ENCODE data around the gene FOXP1. TPM values are rescaled to one million over a fixed set of nuclear protein-coding genes. Genes with fewer than 3 reads are reported as not detected.
A peak's percentile ranks its signal among the peaks of the same experiment; 100 is the strongest.

FOXP1 gene
- total and polyA plus RNA-seq, 9 donors: 17.6 to 28.2 (median 20.5) TPM

DNA sequence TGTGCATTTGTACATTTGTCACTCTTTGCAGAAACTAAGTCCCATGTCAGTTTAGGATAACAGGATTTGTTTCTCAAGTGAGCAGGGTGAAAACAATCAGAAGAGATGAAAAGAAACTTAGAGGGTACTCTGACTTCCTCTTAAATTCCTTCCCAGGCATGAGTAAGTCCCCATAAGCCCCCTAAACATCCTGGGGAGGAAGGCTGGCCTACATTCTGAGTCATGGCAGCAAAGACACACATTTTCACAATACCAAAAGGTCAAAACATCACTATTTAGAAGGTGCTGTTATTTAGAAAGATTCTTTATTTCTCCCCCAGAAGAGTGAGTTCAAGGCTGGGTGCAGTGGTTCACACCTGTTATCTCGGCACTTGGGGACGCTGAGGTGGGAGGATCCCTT, 7.6 kb upstream of the FOXP1 start:
- Histone ChIP-seq H3K36me3 (ENCODE audit: control insufficient read depth, insufficient read depth, low read length) (no peaks in the 10 kb centered on the region), H3K9me3 (replicated peaks; ENCODE audit: control insufficient read depth, low read depth, low read length) (no peaks in the 10 kb centered on the region), H3K27me3 (ENCODE audit: control insufficient read depth, insufficient read depth, low read length) (no peaks in the 10 kb centered on the region), H3K27ac (ENCODE audit: low read length) (no peak overlapping the region), H3K4me1 (ENCODE audit: control insufficient read depth, insufficient read depth, low read length) (no peaks in the 10 kb centered on the region), H3K4me3 (ENCODE audit: low read length) (no peak overlapping the region)
- DNase-seq: no peak
- WGBS (ENCODE audit: insufficient coverage): no CpG with 5 or more reads among the region's 2 CpGs

DNA sequence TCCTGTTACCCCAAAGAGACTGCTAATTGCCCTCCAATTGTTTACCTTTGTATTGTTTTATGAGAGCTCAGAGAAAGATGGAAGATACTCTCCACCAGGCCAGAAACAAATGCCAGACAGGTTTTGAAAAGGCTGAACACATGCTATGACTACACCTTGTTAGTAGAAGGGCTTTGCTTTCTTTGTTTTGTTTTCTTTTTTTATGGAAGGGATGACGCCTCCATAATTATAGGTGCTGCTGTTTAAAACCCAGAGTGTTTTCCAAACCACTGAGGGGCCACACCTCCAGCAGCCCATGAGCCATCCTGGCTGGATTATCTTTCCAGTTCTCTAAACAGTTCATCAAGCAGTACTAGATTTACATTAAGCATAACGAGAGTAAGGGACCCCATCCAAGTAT, 5.6 kb upstream of the FOXP1 start:
- DNase-seq: no peak
- Histone ChIP-seq H3K36me3 (ENCODE audit: control insufficient read depth, insufficient read depth, low read length) (no peaks in the 10 kb centered on the region), H3K9me3 (replicated peaks; ENCODE audit: control insufficient read depth, low read depth, low read length) (no peaks in the 10 kb centered on the region), H3K27me3 (ENCODE audit: control insufficient read depth, insufficient read depth, low read length) (no peaks in the 10 kb centered on the region), H3K4me3 (ENCODE audit: low read length) (no peak overlapping the region), H3K4me1 (ENCODE audit: control insufficient read depth, insufficient read depth, low read length) (peaks cover 2% of the 10 kb centered on the region), H3K27ac (ENCODE audit: low read length) (no peak overlapping the region)
- no CpG with 5 or more reads among the region's 2 CpGs for WGBS (ENCODE audit: insufficient coverage)

DNA sequence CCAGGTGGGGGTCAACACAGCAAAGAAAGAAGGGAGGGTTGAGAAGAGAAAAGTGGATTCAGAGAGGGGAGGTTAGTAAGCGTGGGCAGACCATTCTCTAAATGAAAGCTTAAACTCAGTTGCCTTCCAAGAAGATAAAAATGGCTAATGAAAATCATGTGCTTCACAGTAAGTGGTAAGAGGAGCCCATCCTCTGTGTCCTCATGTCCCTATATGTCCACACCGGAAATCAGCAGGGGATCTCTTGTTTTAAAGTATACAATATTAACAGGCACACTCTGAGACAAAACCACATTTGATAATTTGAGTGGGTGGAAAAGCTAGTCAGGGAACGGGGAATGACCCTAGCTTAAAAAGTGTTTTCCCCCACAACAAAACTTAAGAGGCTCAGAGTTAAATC, 4.4 kb upstream of the FOXP1 start:
- Histone ChIP-seq H3K27ac (ENCODE audit: low read length) (no peak overlapping the region), H3K9me3 (replicated peaks; ENCODE audit: control insufficient read depth, low read depth, low read length) (no peaks in the 10 kb centered on the region), H3K36me3 (ENCODE audit: control insufficient read depth, insufficient read depth, low read length) (no peaks in the 10 kb centered on the region), H3K27me3 (ENCODE audit: control insufficient read depth, insufficient read depth, low read length) (no peaks in the 10 kb centered on the region), H3K4me1 (ENCODE audit: control insufficient read depth, insufficient read depth, low read length) (peaks cover 2% of the 10 kb centered on the region), H3K4me3 (ENCODE audit: low read length) (no peak overlapping the region)
- WGBS (ENCODE audit: insufficient coverage): no CpG with 5 or more reads among the region's 3 CpGs
- no peak for DNase-seq

DNA sequence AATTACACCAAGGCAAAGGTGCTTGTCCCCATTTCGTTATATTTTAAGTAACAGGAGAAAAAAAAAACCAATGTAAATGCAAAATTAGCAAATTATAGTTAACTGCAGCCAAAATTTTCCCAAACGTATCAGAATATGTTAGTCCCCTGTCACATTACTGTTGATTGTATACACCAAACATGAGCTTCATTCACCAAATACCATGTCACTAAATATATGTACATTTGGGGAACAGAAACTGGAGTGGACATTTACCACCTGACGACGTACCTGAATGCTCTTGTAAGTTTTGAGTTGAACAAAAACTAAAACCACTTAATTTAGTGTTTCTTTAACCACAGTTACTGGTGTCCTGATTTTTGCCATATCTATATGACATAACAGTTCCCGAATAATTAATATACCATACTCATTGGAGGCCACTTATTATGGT, 3.3 kb upstream of the FOXP1 start:
- Histone ChIP-seq H3K4me3 (ENCODE audit: low read length) (no peak overlapping the region), H3K9me3 (replicated peaks; ENCODE audit: control insufficient read depth, low read depth, low read length) (no peaks in the 10 kb centered on the region), H3K27me3 (ENCODE audit: control insufficient read depth, insufficient read depth, low read length) (peaks cover 10% of the 10 kb centered on the region), H3K36me3 (ENCODE audit: control insufficient read depth, insufficient read depth, low read length) (no peaks in the 10 kb centered on the region), H3K27ac (ENCODE audit: low read length) (no peak overlapping the region), H3K4me1 (ENCODE audit: control insufficient read depth, insufficient read depth, low read length) (peaks cover 9% of the 10 kb centered on the region)
- no peak for DNase-seq
- WGBS (ENCODE audit: insufficient coverage): no CpG with 5 or more reads among the region's 5 CpGs

DNA sequence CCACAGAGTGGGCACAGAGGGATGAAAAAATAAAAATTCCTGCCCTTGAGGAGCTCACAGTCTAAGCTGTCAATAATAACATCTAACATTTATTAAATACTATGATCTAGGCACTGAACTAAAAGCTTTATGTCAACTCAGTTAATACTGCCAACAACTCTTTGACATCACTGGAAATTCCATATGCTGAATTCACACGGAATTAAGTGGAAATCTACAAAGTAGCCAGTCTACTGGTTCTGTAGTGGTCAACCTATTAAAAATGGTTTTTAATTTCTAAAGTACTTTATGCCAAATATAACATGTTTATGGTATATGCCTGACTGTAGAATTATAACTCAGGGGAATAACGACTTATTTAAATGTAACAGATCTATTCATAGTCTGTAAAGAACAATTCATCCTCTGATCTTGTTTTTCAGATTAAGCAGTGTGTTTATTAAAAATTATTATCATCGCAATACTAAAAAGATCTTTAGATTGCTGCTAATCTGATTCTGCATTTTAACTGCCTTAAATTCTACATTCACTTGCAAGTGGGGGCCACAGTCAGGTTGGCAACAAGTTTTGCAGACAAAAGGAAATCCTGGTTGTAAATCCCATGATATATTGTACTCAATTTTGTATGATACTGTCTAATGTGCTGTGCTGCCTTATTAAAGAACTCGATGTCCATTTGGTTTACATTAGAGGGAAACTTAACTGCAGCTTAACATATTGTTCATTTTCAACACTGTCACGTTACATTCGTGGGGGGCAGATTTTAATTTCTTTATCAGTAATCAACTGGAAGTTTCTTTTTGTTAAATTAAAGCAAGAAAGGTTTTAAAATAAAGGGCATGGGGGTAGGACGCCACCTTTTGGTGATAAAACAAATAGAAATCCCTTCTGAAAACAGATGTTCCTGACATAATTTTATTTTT, 2.6 kb upstream of the FOXP1 start:
- no CpG with 5 or more reads among the region's 7 CpGs for WGBS (ENCODE audit: insufficient coverage)
- H3K36me3 ChIP-seq (ENCODE audit: control insufficient read depth, insufficient read depth, low read length): no peaks in the 10 kb centered on the region
- peak; percentile 62 for DNase-seq
- no peaks in the 10 kb centered on the region for H3K9me3 ChIP-seq (replicated peaks; ENCODE audit: control insufficient read depth, low read depth, low read length)
- H3K4me3 ChIP-seq (ENCODE audit: low read length): no peak overlapping the region
- peaks cover 15% of the 10 kb centered on the region for H3K27me3 ChIP-seq (ENCODE audit: control insufficient read depth, insufficient read depth, low read length)
- no peak overlapping the region for H3K27ac ChIP-seq (ENCODE audit: low read length)
- peaks cover 13% of the 10 kb centered on the region for H3K4me1 ChIP-seq (ENCODE audit: control insufficient read depth, insufficient read depth, low read length)

DNA sequence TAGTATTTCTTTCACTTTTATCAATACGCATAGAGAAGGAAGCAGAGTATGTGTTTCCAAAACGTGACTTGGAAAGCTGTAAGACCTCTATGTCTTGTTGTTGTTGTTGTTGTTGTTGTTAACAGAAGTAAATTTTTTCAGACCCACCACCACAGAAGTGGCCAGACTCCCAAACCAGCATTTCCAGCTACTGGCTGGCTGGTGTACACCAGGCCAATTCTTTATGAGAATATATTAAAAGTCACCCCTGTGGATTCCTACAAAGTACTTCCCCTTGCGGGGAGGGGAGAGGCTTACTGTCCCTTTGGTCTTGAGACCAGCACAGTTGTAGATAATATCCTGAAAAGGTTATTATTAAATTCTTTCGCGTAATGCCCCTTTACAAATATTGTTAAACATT, 1.6 kb upstream of the FOXP1 start:
- Histone ChIP-seq H3K36me3 (ENCODE audit: control insufficient read depth, insufficient read depth, low read length) (no peaks in the 10 kb centered on the region), H3K4me1 (ENCODE audit: control insufficient read depth, insufficient read depth, low read length) (peaks cover 15% of the 10 kb centered on the region), H3K9me3 (replicated peaks; ENCODE audit: control insufficient read depth, low read depth, low read length) (no peaks in the 10 kb centered on the region), H3K4me3 (ENCODE audit: low read length) (no peak overlapping the region), H3K27ac (ENCODE audit: low read length) (peak overlapping the region; percentile 93), H3K27me3 (ENCODE audit: control insufficient read depth, insufficient read depth, low read length) (peaks cover 20% of the 10 kb centered on the region)
- DNase-seq: peak; percentile 44
- no CpG with 5 or more reads among the region's 5 CpGs for WGBS (ENCODE audit: insufficient coverage)

DNA sequence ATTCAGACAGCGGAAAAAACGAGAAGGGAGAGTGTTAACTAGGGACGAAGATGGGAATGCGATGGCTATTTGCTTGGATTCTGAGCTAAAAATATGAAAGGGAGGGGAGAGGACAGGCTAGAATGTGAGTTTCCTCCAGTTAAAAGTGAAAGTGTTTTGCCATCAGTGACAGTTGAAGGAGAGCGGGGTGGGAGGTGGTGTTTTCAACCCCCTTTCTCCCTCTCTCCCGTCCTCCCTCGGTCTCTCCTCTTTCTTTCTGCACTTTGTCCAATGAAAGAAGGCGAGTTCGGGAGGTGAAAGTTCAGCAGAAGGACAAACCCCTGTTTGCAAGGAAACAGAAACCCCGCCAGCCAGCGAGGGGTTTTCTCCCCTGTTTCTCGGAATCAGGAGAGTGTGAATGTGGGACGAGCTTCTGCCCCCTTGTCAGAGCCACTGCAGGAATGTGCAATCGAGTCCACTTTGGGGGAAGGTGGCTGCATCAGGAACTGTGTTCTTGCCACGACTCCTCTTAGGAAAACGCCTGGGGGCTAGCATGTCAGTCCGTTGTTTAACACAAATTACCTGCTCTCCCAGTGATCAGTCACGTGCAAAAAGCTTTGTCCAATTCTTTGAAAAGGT, 975 bp upstream of the FOXP1 start:
- H3K27me3 ChIP-seq (ENCODE audit: control insufficient read depth, insufficient read depth, low read length): peaks cover 20% of the 10 kb centered on the region
- peaks cover 15% of the 10 kb centered on the region for H3K4me1 ChIP-seq (ENCODE audit: control insufficient read depth, insufficient read depth, low read length)
- WGBS (ENCODE audit: insufficient coverage): under 1% methylated on average over 9 of the region's 18 CpGs
- peak overlapping the region; percentile 74 for H3K4me3 ChIP-seq (ENCODE audit: low read length)
- H3K36me3 ChIP-seq (ENCODE audit: control insufficient read depth, insufficient read depth, low read length): no peaks in the 10 kb centered on the region
- H3K9me3 ChIP-seq (replicated peaks; ENCODE audit: control insufficient read depth, low read depth, low read length): no peaks in the 10 kb centered on the region
- peak; percentile 87 for DNase-seq
- H3K27ac ChIP-seq (ENCODE audit: low read length): peak overlapping the region; percentile 93

DNA sequence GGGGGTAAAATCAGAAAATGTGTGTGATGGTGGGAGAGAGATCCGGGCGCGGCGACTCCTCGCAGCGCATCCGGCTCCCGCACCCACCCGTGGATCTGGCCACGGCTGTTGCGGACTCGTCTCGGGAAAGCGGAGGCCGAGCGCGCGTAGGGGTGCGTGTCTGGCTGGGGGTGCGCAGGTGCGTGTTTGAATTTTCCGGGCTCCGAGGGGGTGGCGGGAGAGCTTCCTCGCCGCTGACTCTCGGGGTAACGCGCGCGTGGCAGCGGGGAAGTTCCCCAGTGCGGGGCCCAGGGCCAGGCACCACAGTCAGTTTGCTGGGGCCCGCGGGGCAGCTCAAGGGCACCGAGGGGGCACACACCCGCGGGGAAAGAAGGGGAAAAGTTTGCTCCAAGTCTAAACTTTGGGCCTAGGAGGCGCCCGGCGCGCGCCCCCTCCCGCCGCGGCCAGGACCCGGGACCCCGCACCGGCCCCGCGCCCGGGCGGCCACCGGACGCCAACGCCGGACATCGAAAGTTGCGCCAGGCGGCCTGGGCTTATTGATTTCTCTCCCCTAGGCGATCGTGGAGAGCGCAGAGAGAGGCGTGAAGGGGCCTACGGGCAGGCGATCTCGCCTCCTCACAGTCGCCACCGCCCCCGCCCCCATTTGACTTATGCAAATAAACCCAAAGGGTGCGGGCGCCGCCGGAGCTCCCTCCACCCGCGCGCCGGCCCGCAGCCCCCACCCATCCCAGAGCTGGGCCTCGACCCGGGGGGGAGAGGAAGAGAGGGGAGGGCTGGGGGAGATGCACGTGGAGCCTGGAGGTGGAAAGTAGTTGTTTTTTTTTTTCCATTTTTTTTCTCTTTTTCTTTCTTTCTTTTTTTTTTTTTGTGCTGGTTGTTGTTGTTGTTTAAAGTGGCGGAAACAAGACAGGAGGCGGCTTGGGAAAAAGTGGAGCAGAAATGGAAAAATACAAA, 639 bp downstream of the FOXP1 start:
- Histone ChIP-seq H3K4me3 (ENCODE audit: low read length) (peak overlapping the region; percentile 74), H3K4me1 (ENCODE audit: control insufficient read depth, insufficient read depth, low read length) (peaks cover 15% of the 10 kb centered on the region), H3K27ac (ENCODE audit: low read length) (peak overlapping the region; percentile 93), H3K9me3 (replicated peaks; ENCODE audit: control insufficient read depth, low read depth, low read length) (no peaks in the 10 kb centered on the region), H3K27me3 (ENCODE audit: control insufficient read depth, insufficient read depth, low read length) (peaks cover 20% of the 10 kb centered on the region), H3K36me3 (ENCODE audit: control insufficient read depth, insufficient read depth, low read length) (no peaks in the 10 kb centered on the region)
- DNase-seq: peak; percentile 80
- WGBS (ENCODE audit: insufficient coverage): under 1% methylated on average over 64 of the region's 84 CpGs

DNA sequence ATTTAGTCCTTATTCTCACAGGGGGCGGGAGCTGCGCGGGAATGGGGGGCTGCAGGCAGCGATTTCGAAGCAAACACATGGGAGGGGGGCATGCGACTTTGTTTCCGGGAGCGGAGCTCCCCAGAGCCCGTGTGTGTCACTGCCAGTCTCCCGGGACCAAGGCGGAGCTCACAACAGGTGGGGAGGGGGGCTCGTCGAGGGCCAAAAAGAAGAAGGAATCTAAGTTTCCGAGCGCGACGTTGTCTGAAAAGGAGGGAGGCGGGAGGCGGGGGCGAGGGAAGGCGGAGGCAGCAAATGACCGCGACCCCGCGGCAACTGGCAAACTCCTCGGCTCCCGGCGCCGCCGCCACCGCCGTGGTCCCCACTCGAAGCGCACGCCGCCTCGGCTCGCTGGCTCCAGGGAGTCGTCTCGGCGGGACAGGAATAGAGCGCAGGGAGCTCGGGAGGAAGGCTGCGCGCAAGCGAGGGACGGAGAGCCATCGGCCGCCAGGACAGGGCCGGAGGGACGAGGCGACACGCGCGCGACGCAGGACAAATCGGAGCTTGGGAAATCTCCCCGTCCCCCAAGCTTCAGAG, 1.4 kb downstream of the FOXP1 start:
- H3K4me3 ChIP-seq (ENCODE audit: low read length): peak overlapping the region; percentile 74
- no peaks in the 10 kb centered on the region for H3K36me3 ChIP-seq (ENCODE audit: control insufficient read depth, insufficient read depth, low read length)
- H3K9me3 ChIP-seq (replicated peaks; ENCODE audit: control insufficient read depth, low read depth, low read length): no peaks in the 10 kb centered on the region
- WGBS (ENCODE audit: insufficient coverage): under 1% methylated on average over 59 of the region's 59 CpGs
- H3K27me3 ChIP-seq (ENCODE audit: control insufficient read depth, insufficient read depth, low read length): peaks cover 20% of the 10 kb centered on the region
- H3K27ac ChIP-seq (ENCODE audit: low read length): peak overlapping the region; percentile 93
- peaks cover 15% of the 10 kb centered on the region for H3K4me1 ChIP-seq (ENCODE audit: control insufficient read depth, insufficient read depth, low read length)
- DNase-seq: peak; percentile 78
